RWPE1 (cell line): ENCODE results near the gene CRYM.
"Not testable (repeated sequence)": the region's sequence is repeated elsewhere in the genome, so short reads cannot be mapped to it uniquely, and the experiment has no call there.

Experiments
- CTCF ChIA-PET: fragments of 350-600 bp; sonication (Branson Sonifier 250); formaldehyde crosslinking; extraction: SDS; loops from one replicate; lab custom pipeline; 2021; lab: Yijun Ruan, JAX
- POLR2A ChIA-PET: fragments of 400-600 bp; formaldehyde crosslinking; extraction: SDS; loops from one replicate; lab custom pipeline; 2020; ENCODE audit warnings: antibody characterized with exemption; ENCODE audit not compliant: low non-redundant PET; lab: Yijun Ruan, JAX
- DNase-seq: peaks from one replicate; pipeline ENCODE4 v3.0.0; 2012; ENCODE audit warnings: low spot score
- H3K27ac ChIP-seq: fragments of 450-650 bp; 2 replicates; pipeline ENCODE4 v1.5.1; 2017
- CTCF ChIP-seq: fragments of 450-650 bp; conservative IDR thresholded peaks from 2 replicates; pipeline ENCODE4 v1.5.1; 2017; ENCODE audit warnings: low read depth, mild to moderate bottlenecking

The CRYM gene

GRCh38 chr16:21314339-21314738 is 36.2 kb upstream of the CRYM start:
- DNase-seq = no peak
- no peak for TF ChIP-seq CTCF
- H3K27ac ChIP-seq = no peak overlapping the region
- ChIA-PET POLR2A (no interaction called here), CTCF (interaction anchor here (2.6 kb wide), 1 partner anchor 13 kb away, joined by 12 read pairs; no protein-coding TSS in a partner anchor)

GRCh38 chr16:21312863-21313372 is 34.8 kb upstream of the CRYM start:
- DNase-seq, H3K27ac ChIP-seq, POLR2A ChIA-PET: not testable (repeated sequence)
- CTCF ChIA-PET = interaction anchor here (0.6 kb wide), 1 partner anchor 37 kb away, joined by 3 read pairs; no protein-coding TSS in a partner anchor

GRCh38 chr16:21312046-21312445 is 34.0 kb upstream of the CRYM start:
- POLR2A ChIA-PET, H3K27ac ChIP-seq, DNase-seq: not testable (repeated sequence)
- CTCF ChIA-PET = interaction anchor here (0.6 kb wide), 1 partner anchor 36 kb away, joined by 3 read pairs; no protein-coding TSS in a partner anchor

GRCh38 chr16:21306712-21307111 is 28.6 kb upstream of the CRYM start:
- POLR2A ChIA-PET, DNase-seq, CTCF ChIA-PET, H3K27ac ChIP-seq: not testable (repeated sequence)

GRCh38 chr16:21302898-21303528 is 24.9 kb upstream of the CRYM start:
- DNase-seq = peak; percentile 88
- TF ChIP-seq CTCF = no peak
- CTCF ChIA-PET = interaction anchor here (1.5 kb wide), 1 partner anchor 115 kb away, joined by 6 read pairs; no protein-coding TSS in a partner anchor
- POLR2A ChIA-PET = interaction anchor here (0.6 kb wide), 2 partner anchors 144 to 1071 kb away, joined by 3 read pairs; no protein-coding TSS in a partner anchor
- 0 out of 2 replicates have a peak overlapping the region, but pooled peaks have one; percentile 97 for H3K27ac ChIP-seq

- CTCF ChIA-PET = interaction anchor here (1.5 kb wide), 1 partner anchor 114 kb away, joined by 6 read pairs; no protein-coding TSS in a partner anchor
- peak overlapping the region; percentile 97; the same call in 1 of the 2 replicates for H3K27ac ChIP-seq
- DNase-seq = no peak
- no peak for TF ChIP-seq CTCF
- POLR2A ChIA-PET = interaction anchor here (0.6 kb wide), 2 partner anchors 143 to 1070 kb away, joined by 3 read pairs; no protein-coding TSS in a partner anchor
Measured at GRCh38 chr16:21302454-21302853, 24.4 kb upstream of the CRYM start.

GRCh38 chr16:21301895-21302291 is 23.8 kb upstream of the CRYM start:
- TF ChIP-seq CTCF = 0 out of 2 replicates have a peak, but pooled peaks have one; percentile 2
- H3K27ac ChIP-seq = peak overlapping the region; percentile 97
- no peak for DNase-seq
- ChIA-PET POLR2A (interaction anchor here (0.7 to 1.9 kb wide), 2 partner anchors 43 to 143 kb away, joined by 3 to 7 read pairs; no protein-coding TSS in a partner anchor), CTCF (interaction anchor here (1.9 to 2.1 kb wide), 2 partner anchors 13 to 144 kb away, joined by 12 to 32 read pairs; partner anchors contain the start of gene LDAF1)
